Glutamatergic neuron (in vitro differentiated cells): ENCODE measurements around the gene CNTN1. TPM values are rescaled to one million over a fixed set of nuclear protein-coding genes. Genes with fewer than 3 reads are reported as not detected.

Experiments used
- DNase-seq: peaks from one replicate; pipeline ENCODE4 v3.0.0; 2022
- H3K27ac Mint-ChIP-seq: one replicate; pipeline ENCODE4 v1.8.0; 2020; ENCODE audit warnings: mild to moderate bottlenecking, mixed read lengths, inconsistent platforms; ENCODE audit not compliant: unreplicated experiment
- H3K27me3 Mint-ChIP-seq: one replicate; pipeline ENCODE4 v1.8.0; 2020; ENCODE audit warnings: mild to moderate bottlenecking, moderate library complexity, mixed read lengths, inconsistent platforms; ENCODE audit not compliant: unreplicated experiment
- H3K36me3 Mint-ChIP-seq: one replicate; pipeline ENCODE4 v1.8.0; 2020; ENCODE audit warnings: mild to moderate bottlenecking, mixed read lengths, inconsistent platforms; ENCODE audit not compliant: unreplicated experiment
- H3K4me1 Mint-ChIP-seq: one replicate; pipeline ENCODE4 v1.8.0; 2020; ENCODE audit warnings: mild to moderate bottlenecking, low read depth, mixed read lengths, inconsistent platforms; ENCODE audit not compliant: unreplicated experiment
- H3K4me3 Mint-ChIP-seq: one replicate; pipeline ENCODE4 v1.8.0; 2020; ENCODE audit warnings: mild to moderate bottlenecking, mixed read lengths, inconsistent platforms; ENCODE audit not compliant: unreplicated experiment
- H3K9me3 Mint-ChIP-seq: one replicate; pipeline ENCODE4 v1.8.0; 2020; ENCODE audit warnings: mild to moderate bottlenecking, moderate library complexity, mixed read lengths, inconsistent platforms; ENCODE audit not compliant: unreplicated experiment
- total RNA-seq: library from RNA; stranded (reverse); fragmentation: NEBNext Ultra II Directional; extraction: Animal tissue kit (Norgen Biotek cat#: 25700); gene quantifications from one replicate; pipeline ENCODE4 v1.2.1, GENCODE V29; 2021; ENCODE audit not compliant: unreplicated experiment
- TF ChIP-seq, protein P1 (sequence below): fragments of 200-600 bp; sonication (generic); IDR thresholded peaks from one replicate; pipeline ENCODE4 v1.5.0; 2021; ENCODE audit not compliant: partially characterized antibody, unreplicated experiment

The CNTN1 gene
- total RNA-seq, 1 donor from 2014 or later: 81.4 TPM

DNA sequence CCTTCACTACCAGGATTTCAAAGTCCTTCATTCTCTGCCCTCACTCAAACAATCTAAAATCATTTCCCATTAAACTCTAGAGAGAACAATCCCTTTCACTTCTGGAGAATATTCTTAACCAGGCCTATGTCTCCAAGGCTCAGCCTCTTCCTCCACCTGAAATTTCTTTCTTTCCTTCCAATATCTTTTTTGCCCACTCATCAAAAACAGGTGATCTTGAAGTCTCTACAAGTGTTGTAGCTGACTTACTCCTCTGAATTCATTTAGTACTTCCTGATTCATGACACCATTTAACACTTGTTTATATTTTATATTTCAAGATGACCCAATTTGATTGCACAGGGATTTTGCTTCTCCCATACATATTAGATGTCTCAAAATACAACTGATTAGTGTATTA lies 429.1 kb downstream of the CNTN1 start:
- DNase-seq: no peak
- Mint-ChIP-seq H3K36me3 (no peaks in the 10 kb centered on the region), H3K27ac (no peak overlapping the region), H3K27me3 (no peaks in the 10 kb centered on the region), H3K9me3 (no peaks in the 10 kb centered on the region), H3K4me1 (no peaks in the 10 kb centered on the region), H3K4me3 (no peak overlapping the region)
- TF ChIP-seq, protein P1, sequence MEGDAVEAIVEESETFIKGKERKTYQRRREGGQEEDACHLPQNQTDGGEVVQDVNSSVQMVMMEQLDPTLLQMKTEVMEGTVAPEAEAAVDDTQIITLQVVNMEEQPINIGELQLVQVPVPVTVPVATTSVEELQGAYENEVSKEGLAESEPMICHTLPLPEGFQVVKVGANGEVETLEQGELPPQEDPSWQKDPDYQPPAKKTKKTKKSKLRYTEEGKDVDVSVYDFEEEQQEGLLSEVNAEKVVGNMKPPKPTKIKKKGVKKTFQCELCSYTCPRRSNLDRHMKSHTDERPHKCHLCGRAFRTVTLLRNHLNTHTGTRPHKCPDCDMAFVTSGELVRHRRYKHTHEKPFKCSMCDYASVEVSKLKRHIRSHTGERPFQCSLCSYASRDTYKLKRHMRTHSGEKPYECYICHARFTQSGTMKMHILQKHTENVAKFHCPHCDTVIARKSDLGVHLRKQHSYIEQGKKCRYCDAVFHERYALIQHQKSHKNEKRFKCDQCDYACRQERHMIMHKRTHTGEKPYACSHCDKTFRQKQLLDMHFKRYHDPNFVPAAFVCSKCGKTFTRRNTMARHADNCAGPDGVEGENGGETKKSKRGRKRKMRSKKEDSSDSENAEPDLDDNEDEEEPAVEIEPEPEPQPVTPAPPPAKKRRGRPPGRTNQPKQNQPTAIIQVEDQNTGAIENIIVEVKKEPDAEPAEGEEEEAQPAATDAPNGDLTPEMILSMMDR: no peak
